K562 (cell line): ENCODE measurements around the gene FGF1. TPM values are rescaled to one million over a fixed set of nuclear protein-coding genes. Genes with fewer than 3 reads are reported as not detected.

Experiments used
- ATAC-seq: fragments of 200-7000 bp; cut with Tn5 transposase; 3 replicates; pipeline ENCODE4 v1.9.1; 2020; ENCODE audit warnings: moderate library complexity
- BruUV-seq: library from RNA; stranded (reverse); fragments of 400-500 nt; replicated peaks from 2 replicates; lab custom pipeline; 2021; lab: Mats Ljungman, UMichigan
- CTCF ChIA-PET: fragments of 300-600 bp; formaldehyde crosslinking; extraction: SDS; loops from one replicate; lab custom pipeline; 2021; ENCODE audit warnings: low intra/inter-chr PET ratio; lab: Yijun Ruan, JAX
- POLR2A ChIA-PET: fragments of 300-600, 350-650 bp; sonication (Branson Sonifier 250); formaldehyde crosslinking; extraction: SDS; loops from one replicate; lab custom pipeline; 2021; ENCODE audit warnings: antibody characterized with exemption, inconsistent platforms; lab: Yijun Ruan, JAX
- DNase-seq, 4 experiments: peaks; one replicate each; pipeline versions ENCODE4 v3.0.0 to v3.0.0-alpha.2; 2011 to 2018; ENCODE audit warnings: low spot score in 3 of 4, mixed read lengths in 3 of 4; ENCODE audit errors: extremely low read depth in 1 of 4
- FAIRE-seq: peaks from 2 replicates; lab custom pipeline; 2011; peaks lifted over from hg19 to GRCh38; lab: Jason Lieb, UNC
- H2AFZ ChIP-seq: 2 replicates; pipeline ENCODE4 v1.6.0; 2011; ENCODE audit warnings: low read depth, low read length, control low read depth, inconsistent platforms
- H3K27ac ChIP-seq: fragments of 200-600 bp; 3 replicates; pipeline ENCODE4 v1.8.0; 2011; ENCODE audit warnings: low read depth, mild to moderate bottlenecking, control low read depth, inconsistent platforms, low read length, moderate library complexity, mixed read lengths; ENCODE audit errors: extremely low read depth
- H3K27me3 ChIP-seq, 2 experiments: fragments of 300-600 bp in 1 of 2; 2 replicates in 1 of 2; 3 replicates in 1 of 2; pipeline versions ENCODE4 v1.6.0 to v1.8.0; 2011; ENCODE audit warnings: inconsistent platforms in 2 of 2, low read length in 2 of 2, mild to moderate bottlenecking in 1 of 2, mixed read lengths in 1 of 2, moderate library complexity in 1 of 2; ENCODE audit not compliant: control insufficient read depth in 2 of 2, insufficient read depth in 2 of 2
- H3K36me3 ChIP-seq: fragments of 300-600 bp; 3 replicates; pipeline ENCODE4 v1.8.0; 2011; ENCODE audit warnings: mild to moderate bottlenecking, low read length, inconsistent platforms; ENCODE audit not compliant: control insufficient read depth, insufficient read depth
- H3K4me1 ChIP-seq, 2 experiments: fragments of 200-600 bp in 1 of 2; replicated peaks in 1 of 2; 2 replicates in 1 of 2; 3 replicates in 1 of 2; pipeline versions ENCODE4 v1.5.1 to v1.8.0; 2011; ENCODE audit warnings: inconsistent platforms in 2 of 2, low read length in 2 of 2, mild to moderate bottlenecking in 1 of 2, mixed read lengths in 1 of 2, moderate library complexity in 1 of 2; ENCODE audit not compliant: control insufficient read depth in 2 of 2, insufficient read depth in 2 of 2
- H3K4me2 ChIP-seq: 2 replicates; pipeline ENCODE4 v1.6.1; 2011; ENCODE audit warnings: low read length, control low read depth, inconsistent platforms, mixed read lengths; ENCODE audit not compliant: insufficient read depth
- H3K4me3 ChIP-seq: fragments of 200-600 bp; sonication (generic), shearing (Covaris generic); 2 replicates; pipeline ENCODE4 v1.5.1; 2016; ENCODE audit warnings: control low read depth, inconsistent platforms
- H3K79me2 ChIP-seq: fragments of 200-600 bp; 3 replicates; pipeline ENCODE4 v1.8.0; 2011; ENCODE audit warnings: low read length, inconsistent platforms; ENCODE audit not compliant: control insufficient read depth, insufficient read depth
- H3K9ac ChIP-seq, 2 experiments: 2 replicates each; pipeline versions ENCODE4 v1.6.0 to v1.6.1; 2011; ENCODE audit warnings: low read depth in 2 of 2, low read length in 2 of 2, control low read depth in 1 of 2, inconsistent platforms in 1 of 2, mild to moderate bottlenecking in 1 of 2, mixed read lengths in 1 of 2; ENCODE audit not compliant: insufficient read depth in 1 of 2
- H3K9me1 ChIP-seq: one replicate; pipeline ENCODE4 v1.6.0; 2011; ENCODE audit warnings: inconsistent platforms, mild to moderate bottlenecking, low read length, moderate library complexity; ENCODE audit not compliant: control insufficient read depth, insufficient read depth
- H3K9me3 ChIP-seq: replicated peaks from 2 replicates; pipeline ENCODE4 v1.5.1; 2011; ENCODE audit warnings: low read depth, low read length, inconsistent platforms; ENCODE audit not compliant: control insufficient read depth, insufficient read depth
- H4K20me1 ChIP-seq: replicated peaks from 2 replicates; pipeline ENCODE4 v1.6.1; 2011; ENCODE audit warnings: low read length, inconsistent platforms, mixed read lengths; ENCODE audit not compliant: control insufficient read depth, insufficient read depth
- CSDE1 ChIP-seq, 2 experiments: fragments of 450-650 bp; IDR thresholded peaks; 2 replicates each; pipeline ENCODE4 v1.6.1; 2016; ENCODE audit warnings: mild to moderate bottlenecking in 1 of 2
- CTBP1 ChIP-seq: fragments of 450-650 bp; IDR thresholded peaks from 2 replicates; pipeline ENCODE4 v1.6.1; 2016; ENCODE audit warnings: borderline replicate concordance
- E2F1 ChIP-seq: sonication (generic); formaldehyde crosslinking; IDR thresholded peaks from 2 replicates; pipeline ENCODE4 v1.8.1; 2023; ENCODE audit warnings: mild to moderate bottlenecking, missing genetic modification reagents, moderate library complexity
- HDGF ChIP-seq: fragments of 450-650 bp; IDR thresholded peaks from 2 replicates; pipeline ENCODE4 v1.6.1; 2016
- NR2F6 ChIP-seq: fragments of 450-650 bp; formaldehyde crosslinking; IDR thresholded peaks from 2 replicates; pipeline ENCODE4 v1.4.0; 2020; ENCODE audit warnings: mild to moderate bottlenecking
- RREB1 ChIP-seq: fragments of 250-450 bp; sonication (Bioruptor Pico); IDR thresholded peaks from 2 replicates; pipeline ENCODE4 v1.4.0; 2020
- SMARCE1 ChIP-seq: fragments of 450-650 bp; IDR thresholded peaks from 2 replicates; pipeline ENCODE4 v1.7.1; 2016; ENCODE audit warnings: mild to moderate bottlenecking
- TCFL5 ChIP-seq: fragments of 250-450 bp; sonication (Bioruptor Pico); conservative IDR thresholded peaks from 2 replicates; pipeline ENCODE4 v1.6.1; 2021; ENCODE audit warnings: mild to moderate bottlenecking, moderate library complexity, matching md5 sums
- ZBED1 ChIP-seq: IDR thresholded peaks from 2 replicates; pipeline ENCODE4 v1.6.1; 2014
- ZBTB5 ChIP-seq: fragments of 450-650 bp; IDR thresholded peaks from 2 replicates; pipeline ENCODE4 v1.6.1; 2017; ENCODE audit warnings: antibody characterized with exemption
- ZNF121 ChIP-seq: sonication (generic); formaldehyde crosslinking; conservative IDR thresholded peaks from 2 replicates; pipeline ENCODE4 v1.8.0; 2022; ENCODE audit warnings: missing genetic modification reagents
- ZNF197 ChIP-seq: fragments of 200-800 bp; sonication (Bioruptor generic); IDR thresholded peaks from 2 replicates; pipeline ENCODE4 v1.6.1; 2016; ENCODE audit warnings: low read depth, missing genetic modification characterization, missing compliant biosample characterization
- ZNF589 ChIP-seq: fragments of 200-800 bp; sonication (Bioruptor generic); IDR thresholded peaks from 2 replicates; pipeline ENCODE4 v1.6.1; 2016; ENCODE audit warnings: low read depth, missing genetic modification characterization, missing compliant biosample characterization
- ZNF764 ChIP-seq: fragments of 250-450 bp; sonication (Bioruptor Pico); IDR thresholded peaks from 2 replicates; pipeline ENCODE4 v1.4.0; 2020; ENCODE audit warnings: low read depth, mild to moderate bottlenecking, moderate library complexity
- ZNF79 ChIP-seq: fragments of 250-450 bp; sonication (Bioruptor Pico); IDR thresholded peaks from 2 replicates; pipeline ENCODE4 v1.4.0; 2020; ENCODE audit warnings: low read depth, mild to moderate bottlenecking, moderate library complexity
- ZSCAN29 ChIP-seq: fragments of 450-650 bp; IDR thresholded peaks from 2 replicates; pipeline ENCODE4 v1.6.1; 2017
- WGBS: fragments of 100-300 bp; shearing (Covaris generic); methylation state at CpG from one replicate; pipeline ENCODE4 v1.1.6; 2016; ENCODE audit warnings: low coverage, mixed read lengths; ENCODE audit not compliant: insufficient coverage; ENCODE audit errors: missing lambda C conversion rate; 5-methylcytosine and 5-hydroxymethylcytosine counted together
- in situ Hi-C: fragments of 300-500 bp; cut with MboI; formaldehyde crosslinking; loops from 4 replicates; pipeline ENCODE4 v1.15.0; 2018; ENCODE audit warnings: inconsistent platforms, mixed read lengths
- intact Hi-C: fragments of 100-400 bp; cut with micrococcal nuclease; formaldehyde crosslinking; loops from 2 replicates; pipeline ENCODE4 v1.14.2; 2022
- polyA plus RNA-seq, 8 experiments: library from polyadenylated mRNA; depleted of rRNA in 4 of 8; stranded (reverse) in 5 of 8; unstranded in 3 of 8; fragments of >200 nt; fragmentation: Nextera tagmentation in 2 of 8; fragmentation: Illumina TruSeq in 1 of 8; extraction: Ambion mirVana in 2 of 8; extraction: Trizol in 1 of 8; gene quantifications; 2 replicates each; pipeline versions ENCODE4 v1.2.1 to v1.2.3, GENCODE V29; 2011 to 2014; ENCODE audit warnings: inconsistent platforms in 1 of 8, missing spikeins in 1 of 8
- total RNA-seq, 7 experiments: library from RNA; depleted of rRNA in 6 of 7; stranded (reverse); fragments of >200 nt in 6 of 7; fragmentation: Illumina TruSeq in 2 of 7; extraction: Trizol in 2 of 7; gene quantifications; 2 replicates each; pipeline versions ENCODE4 v1.2.1 to v1.2.3, GENCODE V29; 2011 to 2021; ENCODE audit warnings: low replicate concordance in 1 of 7
- TF ChIP-seq, protein P1 (sequence below): fragments of 250-450 bp; sonication (Bioruptor Pico); IDR thresholded peaks from 2 replicates; pipeline ENCODE4 v1.8.0; 2021; ENCODE audit warnings: moderate library complexity, mild to moderate bottlenecking, inconsistent platforms

FGF1 gene
- total and polyA plus RNA-seq, 9 of the 15 experiments (the other 6 are each of a cell fraction or from before 2014, with no cell fraction given) = not detected

DNA sequence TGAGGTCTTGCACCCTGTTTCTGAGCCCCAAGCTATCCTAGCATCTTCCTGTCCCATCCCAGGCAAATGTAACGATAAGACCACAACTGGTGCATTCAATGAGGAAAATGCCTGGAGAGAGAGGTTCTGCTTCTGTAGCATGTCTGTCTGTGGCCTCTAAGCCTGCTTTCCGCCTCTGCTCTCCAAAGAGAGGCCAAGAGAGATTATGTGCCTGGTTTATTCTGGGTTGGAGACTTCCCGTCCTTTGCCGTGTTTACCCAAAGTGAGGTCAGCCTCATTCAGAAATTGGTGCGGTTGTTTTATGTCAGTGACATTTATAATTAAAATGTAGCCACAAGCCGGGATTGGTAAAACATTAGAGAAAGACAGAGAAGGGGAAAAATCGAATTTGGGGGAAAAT, 77.8 kb downstream of the FGF1 start:
- no peak overlapping the region for H3K9ac ChIP-seq
- H3K36me3 ChIP-seq = no peaks in the 10 kb centered on the region
- H3K79me2 ChIP-seq = no peaks in the 10 kb centered on the region
- no peak for FAIRE-seq
- no peaks in the 10 kb centered on the region for H3K9me3 ChIP-seq
- no peaks in the 10 kb centered on the region for H4K20me1 ChIP-seq
- no peak for ATAC-seq
- BruUV-seq = no TSS peak
- in situ Hi-C loops (no loop called here), intact Hi-C loops (no loop called here)
- ChIA-PET CTCF (no interaction called here), POLR2A (no interaction called here)
- H3K4me2 ChIP-seq = no peak overlapping the region
- 0% methylated on average over 7 of the region's 7 CpGs for WGBS
- no peak overlapping the region for H3K4me3 ChIP-seq
- no peaks in the 10 kb centered on the region for H3K9me1 ChIP-seq
- no peaks in the 10 kb centered on the region for H3K4me1 ChIP-seq
- no peak for DNase-seq
- no peak overlapping the region for H2AFZ ChIP-seq
- peaks cover 24 to 39% of the 10 kb centered on the region in 2 experiments; a peak in 4 of 5 replicates for H3K27me3 ChIP-seq
- no peak overlapping the region for H3K27ac ChIP-seq
- TF ChIP-seq ZNF589 (CRISPR knock-in tag) (no peak), HDGF (no peak), ZBED1 (no peak), CSDE1 (IDR thresholded peaks at IDR 0.05) (no peak), ZNF79 (no peak), ZNF197 (no peak), TCFL5 (CRISPR knock-in tag) (no peak), CTBP1 (no peak), RREB1 (CRISPR knock-in tag) (no peak), E2F1 (CRISPR knock-in tag) (no peak), SMARCE1 (no peak), ZNF121 (CRISPR knock-in tag) (no peak), ZNF764 (no peak), NR2F6 (no peak), ZSCAN29 (no peak), ZBTB5 (no peak)
- TF ChIP-seq, protein P1, sequence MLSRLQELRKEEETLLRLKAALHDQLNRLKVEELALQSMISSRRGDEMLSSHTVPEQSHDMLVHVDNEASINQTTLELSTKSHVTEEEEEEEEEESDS = no peak
